RPMI8226 (cell line): ENCODE measurements around the gene GFRA1.

Experiments used
- DNase-seq: peaks from one replicate; pipeline ENCODE4 v3.0.0-alpha.2; 2015

Gene GFRA1

DNA sequence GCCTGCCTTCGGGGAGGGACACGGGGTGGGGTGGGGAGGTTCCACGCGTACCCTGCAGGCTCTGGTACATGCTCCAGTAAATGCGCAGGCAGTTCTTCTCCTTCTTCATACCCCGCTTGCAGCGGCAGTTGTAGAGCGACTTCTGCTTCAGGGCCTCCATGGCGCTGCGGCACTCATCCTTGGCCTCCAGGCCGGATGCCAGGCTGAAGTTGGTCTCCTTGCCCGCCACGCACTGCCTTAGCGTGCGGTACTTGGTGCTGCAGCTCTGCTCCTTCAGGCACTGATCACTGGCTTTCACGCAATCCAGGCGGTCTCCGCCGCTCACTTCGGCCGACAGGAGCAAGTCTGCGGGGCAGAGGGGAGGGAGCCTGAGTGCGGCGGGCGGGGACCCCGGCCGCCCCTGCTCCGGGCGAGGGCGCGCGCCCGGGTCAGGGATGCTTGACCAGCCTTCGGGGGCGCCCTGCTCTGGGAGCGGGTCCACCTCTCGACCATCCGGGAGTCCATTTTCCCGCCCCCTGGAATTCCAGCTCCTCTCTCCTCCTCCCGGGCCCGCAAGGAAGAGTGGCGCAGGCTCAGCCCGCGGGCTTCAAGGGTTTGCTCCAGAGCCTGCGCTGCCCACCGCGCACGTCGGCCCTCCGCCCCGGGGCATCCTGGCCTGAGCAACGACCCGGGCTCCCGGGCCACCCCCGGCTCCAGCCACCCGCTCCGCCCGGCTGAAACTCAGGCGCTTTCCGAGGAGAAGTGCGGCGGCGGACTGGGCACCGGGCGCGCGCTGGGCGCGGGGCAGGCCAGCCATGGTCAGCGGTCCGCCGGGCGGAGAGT is 2.0 kb downstream of the GFRA1 start:
- DNase-seq, result no peak

GRCh38 chr10:116270126-116270770 is 2.8 kb downstream of the GFRA1 start:
- no peak for DNase-seq

DNA sequence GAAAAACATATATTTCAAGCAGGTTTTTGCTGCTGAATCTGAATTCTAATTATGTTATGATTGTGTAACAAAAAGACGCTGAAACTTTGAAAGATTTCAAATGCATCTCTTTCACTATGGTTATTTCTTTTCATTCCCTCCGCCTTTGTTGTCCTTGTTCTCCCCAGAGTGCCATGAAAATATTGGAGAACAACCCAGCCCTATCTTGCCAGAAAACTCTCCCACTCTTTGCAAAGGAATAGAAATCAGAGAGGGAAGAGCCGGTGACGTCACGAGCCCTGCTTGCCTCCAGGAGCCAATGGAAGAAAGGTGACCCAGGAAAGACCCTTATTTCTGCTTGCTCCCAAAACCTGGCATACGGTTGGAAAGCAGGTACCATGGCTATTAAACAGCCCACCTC is 3.4 kb downstream of the GFRA1 start:
- DNase-seq, result no peak

- no peak for DNase-seq
Measured at GRCh38 chr10:116268976-116269375, 4.0 kb downstream of the GFRA1 start.

DNA sequence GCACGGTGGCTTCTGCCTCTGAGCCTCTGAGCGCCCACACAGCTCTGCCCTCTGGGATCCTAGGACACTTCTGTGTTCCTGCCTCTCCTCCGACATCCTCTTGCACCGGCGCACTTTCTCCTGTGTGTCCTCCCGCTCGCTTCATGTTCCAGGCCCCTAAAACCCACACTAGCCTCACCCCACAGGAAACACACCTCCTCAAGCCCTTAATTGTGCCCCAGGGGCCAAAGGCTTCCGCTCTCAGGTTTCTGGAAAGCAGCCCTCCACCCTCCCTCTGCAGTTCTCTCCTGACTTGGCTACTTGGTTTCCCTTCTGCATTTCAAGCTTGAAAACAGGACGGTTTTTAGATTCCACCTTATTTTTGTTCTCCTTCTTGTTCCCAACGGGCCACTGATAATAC is 7.3 kb downstream of the GFRA1 start:
- DNase-seq, result no peak

GRCh38 chr10:116263870-116264655 is 8.9 kb downstream of the GFRA1 start:
- no peak for DNase-seq

DNA sequence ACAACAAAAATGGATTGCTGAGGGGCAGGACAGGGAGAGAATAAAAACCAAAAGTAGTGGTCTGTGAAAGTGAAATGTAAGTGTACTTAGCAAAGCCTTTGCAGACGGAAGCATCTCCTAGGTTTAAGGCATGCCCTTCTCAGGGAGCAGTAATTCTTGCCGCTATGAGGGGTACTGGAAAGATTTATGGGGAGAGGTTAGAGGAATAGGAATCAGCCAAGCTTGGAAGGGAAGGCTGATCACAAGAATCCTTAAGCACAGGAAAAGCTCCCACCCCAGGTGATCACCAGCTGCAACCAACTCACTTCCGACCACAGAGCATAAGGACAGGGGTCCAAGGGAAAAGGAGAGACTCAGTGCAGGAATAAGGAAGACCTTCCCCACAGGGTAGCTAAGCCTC is 10.3 kb downstream of the GFRA1 start:
- no peak for DNase-seq

DNA sequence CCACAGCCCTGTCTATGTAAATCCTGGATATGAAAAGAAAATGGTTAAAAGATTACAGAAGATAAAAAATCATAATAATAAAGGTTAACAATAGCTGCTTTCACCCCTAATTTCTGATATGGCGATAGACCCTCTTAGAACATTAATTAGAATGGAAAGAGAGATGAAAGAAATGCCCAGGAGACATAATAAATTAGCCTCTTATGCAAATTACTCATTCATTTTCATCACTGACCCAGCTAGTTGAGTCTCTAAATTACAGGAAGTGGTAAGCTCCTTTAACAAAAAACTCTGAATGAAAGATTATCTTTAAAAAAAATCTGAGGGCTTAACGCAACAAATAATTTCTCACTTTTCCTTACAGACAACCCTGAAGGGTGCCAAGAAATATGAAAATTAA is 12.4 kb downstream of the GFRA1 start:
- DNase-seq, result no peak

DNA sequence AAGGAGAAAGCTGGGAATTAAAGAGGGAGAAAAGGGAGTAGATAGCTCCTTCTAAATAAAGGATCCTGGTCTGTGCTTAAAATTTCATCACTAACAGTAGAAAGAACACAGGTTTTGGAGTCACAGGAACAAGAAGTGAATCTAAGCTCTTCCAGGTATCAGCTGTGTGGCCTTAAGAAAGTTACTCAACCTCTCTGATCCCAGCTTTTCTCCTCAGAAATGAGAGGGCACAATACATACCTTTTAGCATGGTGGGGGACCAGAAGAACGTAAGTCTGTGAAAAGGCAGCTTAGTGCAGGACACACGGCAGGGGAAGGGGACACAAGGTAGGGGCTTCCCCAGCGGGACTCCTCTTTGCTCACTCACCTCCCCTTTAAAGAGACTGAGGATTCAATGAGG is 13.4 kb downstream of the GFRA1 start:
- DNase-seq, result no peak

GRCh38 chr10:116257785-116258184 is 15.2 kb downstream of the GFRA1 start:
- no peak for DNase-seq

- no peak for DNase-seq
Measured at GRCh38 chr10:116256752-116257259, 16.2 kb downstream of the GFRA1 start.

GRCh38 chr10:116255886-116256751 is 16.9 kb downstream of the GFRA1 start:
- no peak for DNase-seq

DNA sequence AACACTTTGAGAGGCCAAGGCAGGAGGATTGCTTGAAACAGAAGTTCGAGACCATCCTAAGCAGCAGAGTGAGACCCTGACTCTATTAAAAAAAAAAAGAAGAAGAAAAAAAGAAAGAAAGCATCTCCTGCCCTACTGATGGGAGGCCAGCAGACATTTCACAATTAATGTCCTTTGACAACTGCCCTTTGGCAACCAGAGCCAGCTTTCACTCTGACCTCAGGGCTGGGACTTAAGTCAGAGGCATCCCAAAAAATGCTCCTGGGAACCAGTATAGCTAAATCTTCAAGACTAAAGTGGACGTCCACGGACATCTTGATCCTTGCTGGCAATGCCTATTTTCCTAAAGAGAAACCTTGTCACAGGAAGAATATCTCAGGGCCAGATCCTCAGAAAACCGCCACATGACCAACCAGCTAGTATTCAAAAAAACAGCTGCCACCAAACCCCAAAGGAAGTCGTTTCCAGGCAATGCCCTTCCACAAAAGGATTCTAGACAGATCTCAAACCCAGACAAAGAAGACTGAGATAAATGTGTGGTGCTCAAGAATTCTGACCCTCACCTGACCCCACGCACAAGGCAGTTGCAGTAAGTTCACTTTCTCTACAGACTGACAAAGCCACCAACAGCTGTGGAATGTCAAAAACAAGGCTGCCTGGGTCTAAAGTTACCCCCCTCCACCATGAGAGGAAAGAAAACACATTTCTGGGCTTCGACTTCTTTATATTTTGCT is 18.4 kb downstream of the GFRA1 start:
- no peak for DNase-seq

DNA sequence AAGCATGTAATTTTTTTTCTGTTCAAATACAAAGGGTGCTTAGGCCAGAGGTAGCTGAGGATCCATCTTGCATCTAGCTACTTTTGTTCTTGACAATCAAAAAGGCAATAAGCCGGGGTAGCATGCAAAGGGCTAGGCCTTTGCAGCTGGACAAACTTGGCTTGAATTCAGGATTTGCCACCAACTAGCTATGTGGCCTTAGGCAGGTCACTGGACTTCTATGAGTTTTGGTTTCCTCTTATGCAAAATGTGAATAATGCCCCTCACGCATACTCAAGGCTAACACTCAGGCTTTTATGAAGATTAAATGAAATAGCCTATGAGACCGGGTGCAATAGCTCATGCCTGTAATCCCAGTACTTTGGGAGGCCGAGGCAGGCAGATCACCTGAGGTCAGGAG is 19.3 kb downstream of the GFRA1 start:
- DNase-seq, result no peak

GRCh38 chr10:116251602-116252395 is 21.2 kb downstream of the GFRA1 start:
- DNase-seq, result no peak

DNA sequence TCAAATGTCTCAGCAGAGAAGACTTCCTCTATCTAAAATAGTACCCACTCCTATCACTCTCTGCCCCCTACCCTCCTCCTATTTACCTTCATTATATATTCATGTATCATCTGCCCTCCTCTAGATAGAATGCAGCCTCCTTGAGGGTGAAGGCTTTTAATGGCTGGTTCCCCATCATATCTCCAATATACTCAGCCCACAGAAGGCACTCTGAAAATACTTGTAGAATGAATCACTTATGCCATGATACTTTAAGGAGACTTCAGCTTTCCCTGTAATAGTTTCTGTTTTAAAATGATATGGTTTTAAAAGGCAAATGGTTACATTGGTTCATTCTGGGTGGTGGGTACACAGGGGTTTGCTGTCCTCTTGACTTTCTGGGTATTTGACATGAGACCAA is 25.3 kb downstream of the GFRA1 start:
- no peak for DNase-seq

- no peak for DNase-seq
Measured at GRCh38 chr10:116246263-116246662, 26.7 kb downstream of the GFRA1 start.

- no peak for DNase-seq
Measured at GRCh38 chr10:116245156-116245555, 27.9 kb downstream of the GFRA1 start.

DNA sequence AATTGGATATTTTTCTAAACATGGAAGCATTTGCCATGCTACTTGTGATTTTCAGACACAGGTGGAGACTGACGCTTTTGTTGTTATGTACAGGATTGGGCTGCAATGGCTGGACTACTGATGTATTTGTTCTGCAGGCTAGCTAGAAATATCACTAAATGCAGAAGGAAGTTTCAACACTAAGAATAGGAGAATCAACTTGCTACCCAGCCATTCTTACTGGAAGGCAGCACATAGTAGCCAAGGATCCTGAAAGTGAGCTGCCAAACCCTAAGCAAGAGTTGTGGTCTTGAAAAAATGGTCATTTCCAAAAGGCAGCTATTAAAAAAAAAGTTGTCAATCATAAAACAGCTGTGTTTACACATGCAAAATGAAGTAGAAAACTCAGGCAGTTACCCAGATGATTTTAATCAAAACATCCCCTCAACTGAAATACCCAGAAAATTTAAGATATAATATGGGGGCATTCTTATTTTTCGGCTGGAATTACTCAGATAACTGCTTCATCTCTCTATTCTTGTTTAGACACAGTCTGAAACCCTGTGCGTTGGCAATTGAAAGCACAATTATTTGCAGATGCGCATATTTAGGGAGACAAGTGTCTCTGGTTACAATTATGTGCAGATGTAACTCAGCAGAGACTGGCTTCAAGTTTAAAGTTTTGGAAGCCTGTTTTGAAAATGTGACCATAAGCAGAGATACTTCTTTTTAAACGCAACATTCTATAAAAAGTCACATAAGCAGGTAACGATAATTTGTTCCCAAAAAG is 31.2 kb downstream of the GFRA1 start:
- DNase-seq, result no peak

- no peak for DNase-seq
Measured at GRCh38 chr10:116241085-116241484, 31.9 kb downstream of the GFRA1 start.
